HS-27A (cell line): Measurements from ENCODE around the gene ASPM.
A peak's percentile ranks its signal among the peaks of the same experiment; 100 is the strongest.

Experiments
- DNase-seq: peaks from one replicate; pipeline ENCODE4 v3.0.0-alpha.2; 2012; ENCODE audit warnings: low read depth, missing footprints

The ASPM gene

DNA sequence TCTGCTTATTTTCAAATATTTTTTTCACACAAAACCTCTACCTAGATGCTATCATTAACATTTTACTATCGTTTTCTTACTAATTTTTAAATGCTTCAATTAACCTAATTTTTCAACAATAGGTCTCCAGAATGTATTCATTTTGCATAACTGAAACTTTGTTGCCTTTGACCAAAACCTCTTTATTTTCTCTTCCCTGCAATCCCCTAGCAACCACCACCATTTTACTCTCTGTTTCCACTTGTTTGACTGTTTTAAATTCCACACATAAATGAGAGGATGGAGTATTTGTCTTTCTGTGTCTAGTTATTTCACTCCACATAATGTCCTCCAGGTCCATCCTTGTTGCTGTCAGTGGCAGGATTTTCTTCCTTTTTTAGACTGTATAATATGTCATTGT, 69.9 kb downstream of the ASPM start:
- no peak for DNase-seq

DNA sequence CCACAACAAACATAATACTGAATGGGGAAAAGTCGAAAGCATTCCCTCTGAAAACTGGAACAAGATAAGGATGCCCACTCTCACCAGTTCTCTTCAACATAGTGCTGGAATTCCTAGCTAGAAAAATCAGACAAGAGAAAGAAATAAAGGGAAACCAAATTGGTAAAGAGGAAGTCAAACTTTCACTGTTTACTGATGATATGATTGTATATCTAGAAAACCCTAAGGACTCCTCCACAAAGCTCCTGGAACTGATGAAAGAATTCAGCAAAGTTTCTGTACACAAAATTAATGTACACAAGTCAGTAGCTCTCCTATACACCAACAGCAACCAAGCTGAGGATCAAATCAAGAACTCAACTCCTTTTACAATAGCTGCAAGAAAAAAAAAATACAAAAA, 72.5 kb downstream of the ASPM start:
- DNase-seq = no peak

DNA sequence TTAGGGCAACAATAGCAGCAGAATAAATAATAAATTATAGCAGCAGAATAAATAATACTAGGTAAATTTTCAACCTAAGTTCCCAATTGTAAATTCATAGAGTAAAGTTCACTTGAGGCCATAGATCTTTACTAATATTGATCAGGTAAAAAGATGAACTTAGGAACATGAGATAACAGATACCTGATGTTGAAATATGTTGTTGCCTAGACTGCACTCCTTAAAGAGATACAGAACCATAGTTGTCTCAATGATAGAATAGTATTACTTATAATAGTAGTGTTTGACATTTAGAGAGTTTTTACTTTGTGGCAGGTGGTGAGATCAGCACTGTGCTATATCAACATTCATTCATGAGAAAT, 79.0 kb downstream of the ASPM start:
- no peak for DNase-seq

DNA sequence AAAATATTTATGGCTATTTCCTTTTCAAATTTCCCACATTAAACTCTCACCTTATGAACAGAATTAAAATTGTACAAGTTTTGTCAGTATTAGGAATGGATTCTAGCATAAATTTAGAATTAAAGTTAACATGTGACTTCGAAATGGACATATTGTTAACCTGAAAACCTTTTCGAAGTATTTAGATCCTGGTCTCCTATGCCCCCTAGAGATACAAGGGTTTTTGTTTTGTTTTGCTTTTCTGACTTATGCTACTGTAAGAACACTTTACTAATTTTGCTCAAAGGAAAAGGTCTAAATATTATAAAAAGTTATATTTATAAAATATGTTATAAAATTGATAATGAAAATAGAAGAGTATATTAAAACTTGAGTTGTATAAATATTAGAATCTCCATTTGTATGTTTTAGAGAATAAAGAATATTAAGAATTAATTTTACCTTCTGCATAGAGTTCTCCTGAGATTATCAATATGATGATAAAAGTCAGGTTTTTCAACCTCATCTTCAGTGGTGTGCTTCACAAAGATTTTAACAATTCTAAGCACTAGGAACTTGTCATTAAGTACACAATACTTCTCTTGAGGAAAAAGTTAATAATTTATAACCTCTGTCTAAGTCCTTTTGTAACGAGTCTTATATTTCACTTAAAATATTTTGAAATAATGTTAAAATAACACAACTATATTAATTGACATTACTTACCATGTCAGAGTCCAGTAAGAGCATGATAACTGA, 79.6 kb downstream of the ASPM start, which contains the start of gene F13B:
F13B (minus strand) TSS at position 542 of the 738 bp plus-strand sequence; CDS start at position 505, 37 bp downstream.
- no peak for DNase-seq

DNA sequence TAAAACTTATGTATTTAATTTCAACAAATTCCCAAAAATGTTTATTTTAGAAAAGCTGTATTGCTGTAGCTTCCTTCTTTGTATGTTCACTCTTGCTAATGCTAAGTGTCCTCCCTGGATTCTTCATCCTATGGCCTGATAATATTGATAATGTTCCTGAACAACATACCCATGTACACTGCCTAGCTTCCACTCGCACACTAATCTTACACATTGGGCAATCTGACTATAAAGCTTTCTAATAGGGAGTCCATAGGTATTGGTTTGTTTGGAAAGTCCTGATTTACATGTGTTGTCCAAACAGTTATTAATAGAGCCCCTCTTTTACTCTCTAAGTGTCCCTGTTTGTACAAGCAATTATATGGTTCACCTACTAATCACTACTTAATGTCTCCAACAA, 80.2 kb downstream of the ASPM start:
- DNase-seq = no peak

DNA sequence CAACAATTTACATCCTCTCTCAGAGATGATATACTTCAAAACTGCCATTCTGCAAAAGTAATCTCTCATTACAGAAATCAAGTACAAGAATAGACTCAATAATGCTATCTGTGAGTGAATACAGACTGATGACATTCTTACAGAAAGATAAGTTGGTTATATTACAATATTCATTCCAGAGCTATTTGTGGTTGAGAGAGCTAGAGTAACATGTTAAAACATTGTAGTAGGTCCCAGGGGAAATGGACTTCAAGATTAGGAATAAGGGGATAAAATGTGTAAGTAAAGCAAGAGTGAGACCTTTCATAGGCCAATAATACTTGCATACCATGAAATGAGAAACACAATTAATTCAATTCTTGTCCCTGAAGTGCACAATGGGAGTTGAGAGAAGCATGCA, 80.9 kb downstream of the ASPM start:
- peak; percentile 30 for DNase-seq

DNA sequence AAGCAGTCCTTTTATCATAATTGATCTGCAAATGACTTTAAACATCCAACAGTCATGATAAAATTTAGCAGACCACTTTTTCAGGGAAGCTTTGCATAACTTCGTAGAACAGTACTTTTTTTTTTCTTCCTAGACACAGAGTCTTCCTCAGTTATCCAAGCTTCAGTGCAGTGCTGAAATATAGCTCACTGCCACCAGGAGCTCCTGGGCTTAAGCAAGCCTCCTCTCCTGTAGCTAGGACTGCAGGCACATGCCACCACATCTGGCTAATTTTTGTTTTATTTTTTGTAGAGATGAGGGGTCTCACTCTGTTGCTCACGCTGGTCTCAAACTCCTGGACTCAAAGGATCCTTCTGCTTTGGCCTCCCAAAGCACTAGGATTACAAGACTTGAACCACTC, 83.3 kb downstream of the ASPM start:
- DNase-seq = no peak

DNA sequence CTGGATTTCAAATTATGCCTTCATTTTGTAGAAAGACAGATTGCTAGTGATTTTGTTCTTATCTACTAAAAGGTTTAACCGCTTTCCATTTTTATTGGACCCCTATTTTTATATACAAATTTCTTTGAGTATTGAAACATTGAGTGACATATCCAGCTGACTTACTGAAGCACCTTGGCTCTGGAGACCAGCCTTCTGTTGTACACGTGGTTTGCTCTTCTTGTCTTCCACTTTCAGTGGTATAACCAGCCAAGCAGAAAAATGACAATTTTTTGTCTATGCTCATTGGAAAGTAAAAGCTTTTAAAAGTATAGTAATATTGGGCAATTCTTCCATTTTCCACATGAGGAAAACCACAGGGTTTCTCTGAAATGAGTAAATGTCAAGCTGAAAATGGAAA, 83.8 kb downstream of the ASPM start:
- DNase-seq = no peak

DNA sequence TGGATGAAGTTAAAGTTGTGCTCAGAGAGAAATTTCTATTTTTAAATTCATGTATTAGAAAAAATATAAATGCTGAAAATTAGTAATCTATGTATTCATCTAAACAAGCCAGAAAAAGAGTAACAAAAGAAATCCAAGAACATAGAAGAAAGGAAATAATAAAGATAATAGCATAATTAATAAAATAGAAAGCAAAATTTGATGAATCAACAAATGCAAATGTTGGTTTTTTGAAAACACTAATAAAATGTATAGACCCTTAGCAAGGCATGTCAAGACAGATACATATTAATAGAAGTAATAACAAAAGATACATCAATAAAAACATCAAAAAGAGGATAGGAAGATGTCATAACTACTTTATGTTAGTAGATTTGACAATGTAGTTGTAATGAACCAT, 97.4 kb downstream of the ASPM start:
- no peak for DNase-seq

DNA sequence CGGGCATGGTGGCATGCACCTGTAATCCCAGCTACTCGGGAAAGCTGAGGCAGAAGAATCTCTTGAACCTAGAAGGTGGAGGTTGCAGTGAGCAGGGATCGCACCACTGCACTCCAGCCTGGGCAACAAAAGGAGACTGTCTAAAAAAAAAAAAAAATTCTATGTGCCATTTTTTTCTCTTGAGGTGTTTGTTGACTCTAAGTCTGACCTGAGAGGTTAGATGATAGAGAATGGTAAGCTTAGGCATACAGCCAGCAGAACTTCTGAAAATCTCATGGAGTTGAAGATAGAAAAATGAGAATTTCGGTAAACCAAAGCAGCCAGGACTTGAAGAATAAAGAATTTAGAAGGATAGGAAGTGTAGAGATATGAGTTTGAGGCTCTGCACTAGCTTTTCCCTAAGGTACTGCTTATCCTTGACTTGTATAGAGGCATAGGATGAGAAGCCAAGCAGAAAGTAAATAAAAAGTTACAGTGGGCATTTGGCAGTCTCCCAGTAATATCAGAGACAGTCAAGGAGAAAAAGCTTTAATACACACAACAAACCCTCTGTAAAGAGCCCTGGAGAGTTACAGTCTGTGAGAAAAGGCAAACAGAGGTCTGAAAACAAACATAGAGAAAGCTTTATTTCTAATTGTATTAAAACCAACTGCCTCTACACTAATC, 103.7 kb downstream of the ASPM start:
- DNase-seq = no peak

DNA sequence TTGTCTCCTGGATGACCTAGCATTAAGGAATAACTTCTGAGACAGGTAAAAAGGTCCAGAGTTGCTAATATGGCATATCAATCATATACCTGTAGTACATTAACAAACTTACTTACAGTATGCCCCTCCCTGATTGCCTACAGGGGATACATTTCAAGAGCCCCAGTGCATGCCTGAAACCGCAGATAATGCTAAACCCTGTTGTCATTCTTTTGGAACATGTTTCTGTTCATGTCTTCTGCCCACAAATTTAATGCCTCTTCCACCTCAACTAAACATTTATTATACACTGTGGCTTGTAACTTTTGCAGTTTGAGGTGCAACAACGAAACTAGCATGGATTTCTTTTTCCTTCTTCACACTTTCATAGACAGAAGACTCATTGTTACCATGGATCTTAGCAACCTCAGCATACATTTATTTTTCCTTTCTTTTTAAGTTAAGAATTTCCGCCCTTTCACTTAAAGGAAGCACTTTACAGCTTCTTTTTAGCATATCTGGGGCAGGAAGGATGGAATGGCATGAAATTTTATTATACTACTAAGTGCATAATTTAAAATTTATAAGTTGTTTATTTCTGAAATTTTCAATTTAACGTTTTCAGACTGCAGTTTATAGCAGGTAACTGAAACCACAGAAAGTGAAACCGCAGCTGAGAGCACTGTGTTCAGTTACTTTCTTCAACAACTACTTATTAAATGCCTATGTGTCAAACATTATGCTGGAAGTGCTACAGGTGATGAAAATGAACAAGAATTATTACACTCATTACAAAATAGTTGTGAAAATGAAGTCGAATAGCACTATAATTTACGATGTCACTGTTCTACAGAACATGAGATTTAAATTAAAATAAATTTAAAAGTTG, 104.7 kb downstream of the ASPM start:
- no peak for DNase-seq

DNA sequence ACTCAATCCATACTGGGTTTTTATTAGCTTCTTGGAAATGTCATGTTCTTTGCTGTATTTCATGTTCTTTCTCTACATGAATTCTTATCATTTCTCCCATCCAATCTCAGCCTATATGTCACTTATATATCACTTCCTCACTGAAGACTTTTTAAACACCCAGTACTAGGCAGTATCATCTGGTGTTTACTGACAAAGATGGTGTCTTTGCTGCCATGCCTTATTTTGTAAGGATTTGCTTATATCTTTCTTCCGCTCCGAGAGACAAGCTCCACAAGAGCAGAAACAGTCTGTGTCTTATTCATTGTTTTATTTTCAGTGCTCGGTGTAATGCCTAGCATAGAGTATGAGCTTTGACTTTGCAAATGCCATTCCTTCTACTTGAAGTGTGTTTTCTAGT, 109.6 kb downstream of the ASPM start:
- no peak for DNase-seq

DNA sequence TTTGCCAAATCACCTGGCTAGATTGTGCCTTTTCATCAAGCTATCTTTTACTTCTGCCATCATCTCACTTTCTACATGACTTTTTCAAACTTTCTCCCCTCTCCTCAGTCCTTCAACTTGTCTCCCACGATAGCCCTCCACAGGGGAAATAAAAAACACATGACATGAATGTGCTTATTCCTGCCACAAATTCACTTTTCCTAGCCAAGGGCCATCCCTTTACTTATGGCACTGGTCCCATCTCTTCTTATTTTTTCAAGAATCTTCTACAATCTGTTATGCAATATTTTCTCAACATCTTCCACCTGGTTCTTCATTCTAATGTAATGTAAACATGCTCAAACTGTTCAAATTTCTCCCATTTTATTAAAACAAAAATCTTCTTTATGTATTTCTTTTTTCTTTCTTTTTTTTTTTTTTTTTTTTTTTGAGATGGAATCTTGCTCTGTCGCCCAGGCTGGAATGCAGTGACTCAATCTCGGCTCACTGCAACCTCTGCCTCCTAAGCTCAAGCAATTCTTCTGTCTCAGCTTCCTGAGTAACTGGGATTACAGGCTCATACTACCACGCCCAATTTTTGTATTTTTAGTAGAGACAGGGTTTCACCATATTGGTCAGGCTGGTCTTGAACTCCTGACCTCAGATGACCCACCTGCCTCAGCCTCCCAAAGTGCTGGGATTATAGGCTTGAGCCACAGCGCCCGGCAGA, 111.7 kb downstream of the ASPM start:
- DNase-seq = peak; percentile 57
